SK-N-MC (cell line): ENCODE data around the gene DSCAML1.

Experiments used
- EZH2 ChIP-seq: fragments of 200-600 bp; sonication (generic); IDR thresholded peaks from one replicate; pipeline ENCODE4 v1.6.1; 2017; ENCODE audit warnings: antibody characterized with exemption
- POLR2AphosphoS5 ChIP-seq: IDR thresholded peaks from 2 replicates; pipeline ENCODE4 v1.6.1; 2012; ENCODE audit warnings: mild to moderate bottlenecking, low read depth, low read length, borderline replicate concordance

DNA sequence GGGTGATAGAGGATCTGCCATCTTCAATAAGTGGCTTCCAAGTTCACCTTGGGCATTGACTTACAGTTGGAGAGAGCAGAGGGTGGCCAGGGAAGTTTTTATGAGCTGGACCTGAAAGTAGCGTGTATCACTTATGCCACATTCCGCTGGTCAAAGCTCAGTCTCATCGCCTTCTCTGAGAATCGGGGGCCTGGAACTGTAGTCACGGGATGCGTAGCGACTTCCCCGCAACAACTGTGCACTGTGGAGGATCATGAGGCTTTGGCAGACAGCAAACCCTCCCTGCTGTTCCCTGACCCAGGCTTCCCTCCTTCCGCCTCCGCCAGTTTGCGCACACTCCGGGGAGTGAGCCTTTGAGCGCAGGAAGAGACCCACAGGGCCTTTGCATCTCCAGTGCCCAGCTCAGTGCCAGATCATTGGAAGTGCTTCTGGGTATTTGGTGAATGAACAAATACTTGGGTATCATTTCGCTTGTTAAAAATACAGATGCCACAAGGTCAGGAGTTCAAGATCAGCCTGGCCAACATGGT is 373.9 kb downstream of the DSCAML1 start:
- no peak for TF ChIP-seq EZH2
- no peak for TF ChIP-seq POLR2AphosphoS5
